ENCODE results near the gene FIZ1.

DNA sequence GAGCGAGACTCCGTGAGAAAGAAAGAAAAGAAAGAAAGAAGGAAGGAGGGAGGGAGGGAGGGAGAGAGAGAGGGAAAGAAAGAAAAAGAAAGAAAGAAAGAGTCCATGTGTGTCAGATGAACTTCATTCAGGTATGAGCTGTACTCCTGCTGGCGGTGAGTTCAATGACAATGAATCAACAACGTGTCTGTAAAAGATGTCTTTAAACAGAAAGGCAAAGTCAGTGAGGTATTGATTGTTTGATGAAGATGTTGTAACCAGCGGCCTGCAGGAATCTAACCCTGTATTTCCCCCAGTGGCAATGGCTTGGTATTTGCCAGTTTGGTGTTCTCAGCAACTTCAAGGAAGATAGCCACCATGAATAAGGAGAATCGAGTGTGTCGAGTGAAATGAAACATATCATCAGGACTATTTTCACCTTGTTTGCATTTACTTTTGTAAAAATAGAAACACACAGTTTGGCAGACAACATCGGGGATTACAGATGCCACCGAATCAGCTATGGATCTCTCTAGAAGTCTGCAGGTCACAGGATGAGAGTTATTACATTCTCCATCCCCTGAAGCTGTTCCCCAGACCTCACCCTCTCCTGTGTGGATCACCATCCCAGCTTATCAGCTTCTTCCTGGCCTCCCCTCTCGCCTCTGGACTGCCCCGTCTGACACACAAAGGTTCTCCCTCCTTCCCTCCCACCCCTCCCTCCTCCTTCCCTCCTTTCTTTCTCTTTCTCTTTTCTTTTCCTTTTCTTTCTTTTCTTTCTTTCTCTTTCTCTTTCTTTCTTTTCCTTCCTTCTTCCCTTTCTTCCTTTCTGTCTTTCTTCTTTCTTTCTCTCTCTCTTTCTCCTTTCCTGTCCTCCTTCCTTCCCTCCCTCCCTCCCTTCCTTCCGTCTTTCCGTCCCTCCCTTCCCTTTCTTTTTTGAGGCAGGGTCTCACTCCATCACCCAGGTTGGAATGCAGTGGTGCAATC is 45.8 kb downstream of the FIZ1 start:
- TF ChIP-seq CTCF (IDR thresholded peaks at IDR 0.05) (no peak), POLR2A (IDR thresholded peaks at IDR 0.05) (no peak)

All from heart left ventricle (tissue), 13 donors.